ENCODE measurements around the gene SPATA33.
"Not testable (repeated sequence)": the region's sequence is repeated elsewhere in the genome, so short reads cannot be mapped to it uniquely, and the experiment has no call there.

SPATA33 gene

DNA sequence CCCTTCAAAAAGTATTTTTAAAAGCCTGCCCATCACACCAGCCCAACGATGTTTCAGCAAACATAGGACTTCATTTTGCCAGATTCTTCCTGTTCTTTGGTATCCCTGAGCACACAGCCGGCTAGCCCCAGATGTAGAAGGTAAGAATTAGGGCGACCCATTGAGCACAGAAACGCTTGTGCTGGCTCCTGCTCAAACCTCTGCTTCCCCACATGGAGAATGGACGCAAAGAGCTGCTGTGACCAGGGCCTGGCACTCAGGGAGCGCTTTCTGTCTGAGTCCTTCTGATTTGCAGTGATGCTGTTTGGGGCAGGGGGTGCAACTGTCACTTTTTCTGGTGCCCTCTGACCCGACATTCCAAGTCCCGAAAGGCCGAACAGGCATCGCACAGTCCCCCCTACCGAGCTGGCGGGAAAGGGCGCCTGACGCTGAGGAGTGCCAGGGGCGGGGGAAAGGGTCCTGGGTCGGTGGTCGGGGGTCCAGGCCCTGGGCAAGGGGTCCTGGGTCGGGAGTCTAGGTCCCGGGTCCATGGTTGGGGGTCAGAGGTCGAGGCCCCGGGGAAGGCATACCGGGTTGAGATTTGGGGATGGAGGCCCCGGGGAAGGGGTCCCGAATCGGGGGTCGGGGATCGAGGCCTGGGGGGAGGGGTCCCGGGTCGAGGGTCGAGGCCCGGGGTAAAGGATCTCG, 1.1 kb upstream of the SPATA33 start:
- Histone ChIP-seq H3K4me3 (ENCODE audit: low read depth, low read length) (peak overlapping the region; percentile 94), H3K4me1 (no peaks in the 10 kb centered on the region), H3K9me3 (no peaks in the 10 kb centered on the region), H3K27me3 (no peaks in the 10 kb centered on the region), H3K36me3 (peaks cover 16% of the 10 kb centered on the region)
- TF ChIP-seq, protein P1, sequence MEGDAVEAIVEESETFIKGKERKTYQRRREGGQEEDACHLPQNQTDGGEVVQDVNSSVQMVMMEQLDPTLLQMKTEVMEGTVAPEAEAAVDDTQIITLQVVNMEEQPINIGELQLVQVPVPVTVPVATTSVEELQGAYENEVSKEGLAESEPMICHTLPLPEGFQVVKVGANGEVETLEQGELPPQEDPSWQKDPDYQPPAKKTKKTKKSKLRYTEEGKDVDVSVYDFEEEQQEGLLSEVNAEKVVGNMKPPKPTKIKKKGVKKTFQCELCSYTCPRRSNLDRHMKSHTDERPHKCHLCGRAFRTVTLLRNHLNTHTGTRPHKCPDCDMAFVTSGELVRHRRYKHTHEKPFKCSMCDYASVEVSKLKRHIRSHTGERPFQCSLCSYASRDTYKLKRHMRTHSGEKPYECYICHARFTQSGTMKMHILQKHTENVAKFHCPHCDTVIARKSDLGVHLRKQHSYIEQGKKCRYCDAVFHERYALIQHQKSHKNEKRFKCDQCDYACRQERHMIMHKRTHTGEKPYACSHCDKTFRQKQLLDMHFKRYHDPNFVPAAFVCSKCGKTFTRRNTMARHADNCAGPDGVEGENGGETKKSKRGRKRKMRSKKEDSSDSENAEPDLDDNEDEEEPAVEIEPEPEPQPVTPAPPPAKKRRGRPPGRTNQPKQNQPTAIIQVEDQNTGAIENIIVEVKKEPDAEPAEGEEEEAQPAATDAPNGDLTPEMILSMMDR (IDR thresholded peaks at IDR 0.05; ENCODE audit: low read depth, low read length) = no peak
- no peak for DNase-seq

DNA sequence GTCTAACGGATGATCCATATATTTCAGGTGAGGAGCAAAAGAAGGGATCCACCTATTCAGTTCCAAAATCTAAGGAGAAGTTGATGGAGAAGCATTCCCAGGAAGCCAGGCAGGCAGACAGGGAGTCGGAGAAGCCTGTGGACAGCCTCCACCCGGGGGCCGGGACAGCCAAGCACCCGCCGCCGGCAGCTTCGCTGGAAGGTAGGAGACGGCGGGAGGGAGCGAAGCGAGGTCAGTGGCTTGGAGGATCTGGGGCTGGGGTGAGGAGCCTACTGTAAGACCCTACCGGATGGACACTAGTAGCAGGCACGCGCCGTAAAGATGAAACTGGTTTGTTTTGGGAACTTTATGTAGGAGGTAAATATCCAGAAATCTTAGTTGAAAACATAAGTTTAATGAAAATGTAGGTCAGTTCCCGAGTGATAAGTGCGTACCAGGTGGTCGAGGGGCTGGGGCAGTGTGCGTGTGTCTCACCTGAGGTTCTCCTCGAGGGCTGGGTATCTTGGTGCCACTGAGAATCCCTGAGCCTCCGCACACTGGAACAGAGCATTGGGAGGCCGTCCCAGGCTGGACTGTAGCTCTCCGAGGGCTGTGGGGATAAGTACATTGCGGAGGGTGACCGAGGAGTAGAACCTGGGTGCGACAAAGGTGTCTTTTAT, 714 bp downstream of the SPATA33 start:
- Histone ChIP-seq H3K4me1 (no peaks in the 10 kb centered on the region), H3K9me3 (no peaks in the 10 kb centered on the region), H3K4me3 (ENCODE audit: low read depth, low read length) (peak overlapping the region; percentile 94), H3K27me3 (no peaks in the 10 kb centered on the region), H3K36me3 (peaks cover 17% of the 10 kb centered on the region)
- DNase-seq = peak; percentile 24
- TF ChIP-seq, protein P1 (IDR thresholded peaks at IDR 0.05; ENCODE audit: low read depth, low read length) = no peak

DNA sequence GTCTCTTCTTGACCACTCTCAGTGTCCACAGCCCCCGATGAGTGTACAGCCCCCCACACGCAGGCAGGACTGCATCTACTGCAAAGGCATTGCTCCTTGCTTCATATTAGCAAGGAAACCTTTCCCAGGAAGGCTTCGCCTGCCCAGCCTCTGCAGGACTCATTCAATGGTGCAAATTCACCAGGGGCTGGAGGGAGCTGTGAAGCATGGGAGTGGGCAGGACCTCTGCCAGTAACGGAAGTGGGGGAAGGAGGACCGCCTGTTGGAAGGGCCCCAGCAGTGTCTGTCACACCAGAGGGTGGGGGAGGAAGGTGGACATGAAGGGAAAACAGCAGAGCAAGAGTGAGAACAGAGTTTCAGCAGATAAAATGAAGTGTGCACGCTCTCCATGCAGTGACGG, 2.5 kb downstream of the SPATA33 start:
- Histone ChIP-seq H3K4me3 (ENCODE audit: low read depth, low read length) (no peak overlapping the region), H3K36me3 (peaks cover 17% of the 10 kb centered on the region), H3K4me1 (no peaks in the 10 kb centered on the region), H3K27me3 (no peaks in the 10 kb centered on the region), H3K9me3 (no peaks in the 10 kb centered on the region)
- TF ChIP-seq, protein P1 (IDR thresholded peaks at IDR 0.05; ENCODE audit: low read depth, low read length) = no peak
- no peak for DNase-seq

DNA sequence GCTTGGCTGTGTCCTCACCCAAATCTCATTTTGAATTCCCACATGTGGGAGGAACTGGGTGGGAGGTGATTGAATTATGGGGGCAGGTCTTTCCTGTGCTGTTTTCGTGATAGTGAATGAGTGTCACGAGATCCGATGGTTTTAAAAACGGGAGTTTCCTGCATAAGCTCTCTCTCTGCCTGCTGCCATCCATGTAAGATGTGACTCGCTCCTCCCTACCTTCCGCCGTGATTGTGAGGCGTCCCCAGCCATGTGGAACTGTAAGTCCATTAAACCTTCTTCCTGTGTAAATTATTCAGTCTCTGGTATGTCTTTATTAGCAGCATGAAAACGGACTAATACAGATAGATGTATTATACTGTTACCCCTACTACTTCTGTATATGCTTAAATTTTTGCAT, 3.6 kb downstream of the SPATA33 start:
- H3K27me3 ChIP-seq = no peaks in the 10 kb centered on the region
- H3K36me3 ChIP-seq = peaks cover 17% of the 10 kb centered on the region
- TF ChIP-seq, protein P1 (IDR thresholded peaks at IDR 0.05; ENCODE audit: low read depth, low read length) = no peak

DNA sequence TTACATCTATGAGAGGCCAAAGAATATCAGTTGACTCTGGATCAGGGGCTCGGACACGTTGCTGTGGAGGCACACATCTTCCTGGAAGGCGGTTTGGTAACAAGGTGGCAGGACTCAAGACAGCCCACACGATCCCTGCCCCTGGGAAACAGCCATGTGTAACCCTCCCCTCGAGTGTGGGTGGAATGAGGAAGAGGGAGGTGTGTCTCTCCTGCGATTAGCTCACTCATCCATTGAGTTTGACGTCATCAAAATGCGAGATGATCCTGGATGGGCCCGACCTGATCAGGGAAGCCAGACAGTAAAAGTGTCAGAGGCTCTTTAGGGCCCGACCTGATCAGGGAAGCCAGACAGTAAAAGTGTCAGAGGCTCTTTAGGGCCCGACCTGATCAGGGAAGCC, 6.6 kb downstream of the SPATA33 start:
- H3K27me3 ChIP-seq; H3K4me3 ChIP-seq (ENCODE audit: low read depth, low read length); DNase-seq; H3K4me1 ChIP-seq; H3K9me3 ChIP-seq: not testable (repeated sequence)
- peaks cover 17% of the 10 kb centered on the region for H3K36me3 ChIP-seq

More for the DNA sequence above, 3.6 kb downstream of the SPATA33 start:
- DNase-seq = no peak
- no peak overlapping the region for H3K4me3 ChIP-seq (ENCODE audit: low read depth, low read length)
- no peaks in the 10 kb centered on the region for H3K4me1 ChIP-seq
- H3K9me3 ChIP-seq = no peaks in the 10 kb centered on the region

DNA sequence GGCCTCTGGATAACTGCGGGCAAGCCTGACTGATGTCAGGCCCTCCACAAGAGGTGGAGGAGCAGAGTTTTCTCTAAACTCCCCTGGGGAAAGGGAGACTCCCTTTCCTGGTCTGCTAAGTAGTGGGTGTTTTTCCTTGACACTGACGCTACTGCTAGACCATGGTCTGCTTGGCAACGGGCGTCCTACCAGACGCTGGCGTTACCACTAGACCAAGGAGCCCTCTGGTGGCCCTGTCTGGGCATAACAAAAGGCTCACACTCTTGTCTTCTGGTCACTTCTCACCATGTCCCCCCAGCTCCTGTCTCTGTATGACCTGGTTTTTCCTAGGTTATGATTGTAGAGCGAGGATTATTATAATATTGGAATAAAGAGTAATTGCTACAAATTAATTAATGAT, 9.4 kb downstream of the SPATA33 start:
- TF ChIP-seq, protein P1 (IDR thresholded peaks at IDR 0.05; ENCODE audit: low read depth, low read length) = peak; percentile 62
- H3K36me3 ChIP-seq; H3K9me3 ChIP-seq; H3K4me1 ChIP-seq; H3K4me3 ChIP-seq (ENCODE audit: low read depth, low read length); H3K27me3 ChIP-seq: not testable (repeated sequence)
- peak; percentile 73 for DNase-seq
